SU-DHL-6 (cell line): Measurements from ENCODE around the gene PRRC1.

ENCODE experiments used
- CTCF ChIP-seq: fragments of 200-600 bp; sonication (generic); IDR thresholded peaks from one replicate; pipeline ENCODE4 v1.5.1; 2017; ENCODE audit warnings: antibody characterized with exemption, mild to moderate bottlenecking, low read length, moderate library complexity; ENCODE audit not compliant: insufficient read depth, poor library complexity, severe bottlenecking
- EZH2phosphoT487 ChIP-seq: fragments of 200-600 bp; sonication (generic), shearing (Covaris generic); conservative IDR thresholded peaks from 2 replicates; pipeline ENCODE4 v1.6.1; 2018; ENCODE audit warnings: mild to moderate bottlenecking, antibody characterized with exemption, low read length, moderate library complexity, mixed read lengths

GRCh38 chr5:127588368-127588767 lies 70.9 kb downstream of the PRRC1 start:
- TF ChIP-seq CTCF = no peak
- no peak for TF ChIP-seq EZH2phosphoT487
